ENCODE data around the gene CBFA2T2.

DNA sequence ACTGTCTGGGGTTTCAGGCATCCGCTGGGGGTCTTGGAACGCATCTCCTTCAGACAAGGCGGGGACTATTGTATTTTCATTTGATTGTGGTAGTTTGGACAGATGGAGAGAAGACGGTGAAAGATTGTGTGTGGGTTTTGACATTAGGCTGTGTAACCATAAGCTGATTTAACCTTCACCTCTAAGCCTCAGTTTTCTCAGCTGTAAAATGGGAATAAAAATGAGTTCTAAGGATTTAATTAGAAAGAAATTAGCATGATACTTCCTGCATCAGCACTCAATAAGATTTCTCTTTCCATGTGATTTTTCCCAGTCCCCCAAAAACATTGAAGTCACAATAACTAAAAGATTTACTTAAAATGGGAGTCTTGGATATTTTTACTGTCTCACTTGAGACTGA, 78.1 kb downstream of the CBFA2T2 start:
- TF ChIP-seq, protein P1, sequence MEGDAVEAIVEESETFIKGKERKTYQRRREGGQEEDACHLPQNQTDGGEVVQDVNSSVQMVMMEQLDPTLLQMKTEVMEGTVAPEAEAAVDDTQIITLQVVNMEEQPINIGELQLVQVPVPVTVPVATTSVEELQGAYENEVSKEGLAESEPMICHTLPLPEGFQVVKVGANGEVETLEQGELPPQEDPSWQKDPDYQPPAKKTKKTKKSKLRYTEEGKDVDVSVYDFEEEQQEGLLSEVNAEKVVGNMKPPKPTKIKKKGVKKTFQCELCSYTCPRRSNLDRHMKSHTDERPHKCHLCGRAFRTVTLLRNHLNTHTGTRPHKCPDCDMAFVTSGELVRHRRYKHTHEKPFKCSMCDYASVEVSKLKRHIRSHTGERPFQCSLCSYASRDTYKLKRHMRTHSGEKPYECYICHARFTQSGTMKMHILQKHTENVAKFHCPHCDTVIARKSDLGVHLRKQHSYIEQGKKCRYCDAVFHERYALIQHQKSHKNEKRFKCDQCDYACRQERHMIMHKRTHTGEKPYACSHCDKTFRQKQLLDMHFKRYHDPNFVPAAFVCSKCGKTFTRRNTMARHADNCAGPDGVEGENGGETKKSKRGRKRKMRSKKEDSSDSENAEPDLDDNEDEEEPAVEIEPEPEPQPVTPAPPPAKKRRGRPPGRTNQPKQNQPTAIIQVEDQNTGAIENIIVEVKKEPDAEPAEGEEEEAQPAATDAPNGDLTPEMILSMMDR (conservative IDR thresholded peaks at IDR 0.05; ENCODE audit: low read length): no peak
- no peak for TF ChIP-seq EZH2phosphoT487 (IDR thresholded peaks at IDR 0.05; ENCODE audit: borderline replicate concordance)

Data from Loucy (cell line).